ENCODE results near the gene OTUD7B. TPM values are rescaled to one million over a fixed set of nuclear protein-coding genes. Genes with fewer than 3 reads are reported as not detected.

The OTUD7B gene
- total RNA-seq, 1 experiment from 2014 or later, result 23.5 TPM

- no peak overlapping the region for H3K4ac ChIP-seq (ENCODE audit: low read depth, low read length)
- no peaks in the 10 kb centered on the region for H4K20me1 ChIP-seq (ENCODE audit: control insufficient read depth, insufficient read depth, insufficient read length)
- H3K4me1 ChIP-seq (ENCODE audit: insufficient read depth, low read length), result no peaks in the 10 kb centered on the region
- H3K23ac ChIP-seq (ENCODE audit: insufficient read length, low read depth, low read length), result no peak overlapping the region
- H3K23me2 ChIP-seq (ENCODE audit: insufficient read length, low read depth, low read length, poor library complexity, severe bottlenecking), result no peaks in the 10 kb centered on the region
- no peak overlapping the region for H2AK5ac ChIP-seq (ENCODE audit: insufficient read length, low read length)
- H2BK120ac ChIP-seq (ENCODE audit: low read depth, low read length, poor library complexity, severe bottlenecking), result no peak overlapping the region
- H3K4me1 Mint-ChIP-seq, result peaks cover 2 to 3% of the 10 kb centered on the region in 2 experiments; a peak in 2 of 4 replicates
- no peak overlapping the region for H3K9ac ChIP-seq (ENCODE audit: extremely low read depth, insufficient read length, low read length)
- H3K27me3 ChIP-seq (ENCODE audit: insufficient read depth, low read length), result no peaks in the 10 kb centered on the region
- H2AFZ ChIP-seq (ENCODE audit: low read length), result no peak overlapping the region
- no peak overlapping the region for H2BK5ac ChIP-seq (ENCODE audit: insufficient read length, low read length)
- no peak overlapping the region for H2BK20ac ChIP-seq (ENCODE audit: low read depth, low read length, poor library complexity, severe bottlenecking)
- H2BK15ac ChIP-seq (ENCODE audit: low read depth, low read length), result no peak overlapping the region
- no peaks in the 10 kb centered on the region for H3K9me3 ChIP-seq (ENCODE audit: control insufficient read depth, low read depth, low read length)
- no peak overlapping the region for H3K18ac ChIP-seq (ENCODE audit: insufficient read length, low read depth, low read length)
- no peak overlapping the region for H3K56ac ChIP-seq (ENCODE audit: insufficient read length, low read depth, low read length)
- H3K9me3 Mint-ChIP-seq, result no peaks in the 10 kb centered on the region
- H3K14ac ChIP-seq (ENCODE audit: insufficient read depth, low read length), result no peak overlapping the region
- H3K27ac Mint-ChIP-seq, result no peak overlapping the region; a peak in 1 of 7 replicates
- no peak for DNase-seq
- H3K4me2 ChIP-seq (ENCODE audit: insufficient read depth, insufficient read length, low read length), result no peak overlapping the region
- H3K4me3 Mint-ChIP-seq, result no peak overlapping the region
- H3K27me3 Mint-ChIP-seq (ENCODE audit: low read depth), result no peaks in the 10 kb centered on the region
- H3K27ac ChIP-seq (ENCODE audit: insufficient read length, low read depth, low read length), result no peak overlapping the region
- H3K79me1 ChIP-seq (ENCODE audit: insufficient read depth, low read depth, low read length, poor library complexity, severe bottlenecking), result peaks cover 3% of the 10 kb centered on the region
- H4K8ac ChIP-seq (replicated peaks; ENCODE audit: insufficient read length, low read depth, low read length), result no peak overlapping the region
- H3K79me2 ChIP-seq (ENCODE audit: insufficient read depth, low read length), result peaks cover 3% of the 10 kb centered on the region; the same call in 1 of the 2 replicates
- no peak overlapping the region for H3T11ph ChIP-seq (ENCODE audit: low read length)
- H4K5ac ChIP-seq (ENCODE audit: insufficient read length, low read depth, low read length), result no peak overlapping the region
- peaks cover 12 to 21% (median 19%) of the 10 kb centered on the region in 3 experiments for H3K36me3 Mint-ChIP-seq (ENCODE audit: insufficient read depth in 1 of 3, low read depth in 3 of 3)
- TF ChIP-seq, protein P1, sequence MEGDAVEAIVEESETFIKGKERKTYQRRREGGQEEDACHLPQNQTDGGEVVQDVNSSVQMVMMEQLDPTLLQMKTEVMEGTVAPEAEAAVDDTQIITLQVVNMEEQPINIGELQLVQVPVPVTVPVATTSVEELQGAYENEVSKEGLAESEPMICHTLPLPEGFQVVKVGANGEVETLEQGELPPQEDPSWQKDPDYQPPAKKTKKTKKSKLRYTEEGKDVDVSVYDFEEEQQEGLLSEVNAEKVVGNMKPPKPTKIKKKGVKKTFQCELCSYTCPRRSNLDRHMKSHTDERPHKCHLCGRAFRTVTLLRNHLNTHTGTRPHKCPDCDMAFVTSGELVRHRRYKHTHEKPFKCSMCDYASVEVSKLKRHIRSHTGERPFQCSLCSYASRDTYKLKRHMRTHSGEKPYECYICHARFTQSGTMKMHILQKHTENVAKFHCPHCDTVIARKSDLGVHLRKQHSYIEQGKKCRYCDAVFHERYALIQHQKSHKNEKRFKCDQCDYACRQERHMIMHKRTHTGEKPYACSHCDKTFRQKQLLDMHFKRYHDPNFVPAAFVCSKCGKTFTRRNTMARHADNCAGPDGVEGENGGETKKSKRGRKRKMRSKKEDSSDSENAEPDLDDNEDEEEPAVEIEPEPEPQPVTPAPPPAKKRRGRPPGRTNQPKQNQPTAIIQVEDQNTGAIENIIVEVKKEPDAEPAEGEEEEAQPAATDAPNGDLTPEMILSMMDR (conservative IDR thresholded peaks at IDR 0.05), result no peak
- H2BK12ac ChIP-seq (ENCODE audit: insufficient read length, low read depth, low read length), result no peak overlapping the region
- H4K91ac ChIP-seq (ENCODE audit: insufficient read length, low read depth, low read length), result no peak overlapping the region
- WGBS (ENCODE audit: extremely low coverage, insufficient read length, low lambda C conversion rate), result no CpG with 5 or more reads among the region's 2 CpGs
These were observed 31.1 kb downstream of the OTUD7B start for GRCh38 chr1:149979245-149979971.
